ENCODE results near the gene SAMHD1. TPM values are rescaled to one million over a fixed set of nuclear protein-coding genes. Genes with fewer than 3 reads are reported as not detected.

Gene SAMHD1
- total RNA-seq, 1 experiment from 2014 or later, result 63.0 TPM

- Mint-ChIP-seq H3K9me3 (ENCODE audit: unreplicated experiment) (no peaks in the 10 kb centered on the region), H3K36me3 (ENCODE audit: insufficient read depth, unreplicated experiment) (peaks cover 7% of the 10 kb centered on the region), H3K4me3 (ENCODE audit: unreplicated experiment) (peak overlapping the region; percentile 50), H3K4me1 (ENCODE audit: low read depth, unreplicated experiment) (peaks cover 13% of the 10 kb centered on the region), H3K27ac (ENCODE audit: unreplicated experiment) (no peak overlapping the region), H3K27me3 (ENCODE audit: insufficient read depth, unreplicated experiment) (no peaks in the 10 kb centered on the region)
- no peaks in the 10 kb centered on the region for H3K27me3 ChIP-seq (replicated peaks; ENCODE audit: control insufficient read depth, insufficient read depth, low read length)
- H3K4me1 ChIP-seq, result peaks cover 16% of the 10 kb centered on the region
- no peaks in the 10 kb centered on the region for H3K9me3 ChIP-seq
- POLR2A ChIA-PET, result no interaction called here
- no peak for TF ChIP-seq CTCF (IDR thresholded peaks at IDR 0.05; ENCODE audit: insufficient read depth in 1 of 2, low read depth in 1 of 2, low read length in 1 of 2, severe bottlenecking in 1 of 2, unreplicated experiment in 1 of 2)
- no peak overlapping the region for H3K4me3 ChIP-seq (ENCODE audit: low read depth, low read length)
- DNase-seq, result no peak
- CTCF ChIA-PET, result interaction anchor here (0.6 to 1.5 kb wide), 4 partner anchors 14 to 87 kb away, joined by 3 to 4 read pairs (median 4); partner anchors contain the start of gene DSN1
- peaks cover 2% of the 10 kb centered on the region; the same call in 1 of the 2 replicates for H3K36me3 ChIP-seq (ENCODE audit: control insufficient read depth, insufficient read depth, low read length)
- BruUV-seq (replicated peaks), result no TSS peak
- intact Hi-C loops (cut with micrococcal nuclease; ENCODE audit: unreplicated experiment), result no loop called here
Measured at GRCh38 chr20:36860811-36861624, 90.5 kb downstream of the SAMHD1 start.

- peaks cover 12% of the 10 kb centered on the region for H3K4me1 Mint-ChIP-seq (ENCODE audit: low read depth, unreplicated experiment)
- no peak for DNase-seq
- no peaks in the 10 kb centered on the region for H3K9me3 Mint-ChIP-seq (ENCODE audit: unreplicated experiment)
- Histone ChIP-seq H3K4me3 (ENCODE audit: low read depth, low read length) (no peak overlapping the region), H3K36me3 (ENCODE audit: control insufficient read depth, insufficient read depth, low read length) (peaks cover 2% of the 10 kb centered on the region; the same call in 1 of the 2 replicates), H3K4me1 (peaks cover 16% of the 10 kb centered on the region), H3K27me3 (replicated peaks; ENCODE audit: control insufficient read depth, insufficient read depth, low read length) (no peaks in the 10 kb centered on the region), H3K9me3 (no peaks in the 10 kb centered on the region)
- CTCF ChIA-PET, result interaction anchor here (1.5 kb wide), 2 partner anchors 13 to 87 kb away, joined by 3 to 4 read pairs; partner anchors contain the start of gene DSN1
- no peak overlapping the region for H3K27ac Mint-ChIP-seq (ENCODE audit: unreplicated experiment)
- BruUV-seq (replicated peaks), result no TSS peak
- no peak for TF ChIP-seq CTCF (IDR thresholded peaks at IDR 0.05; ENCODE audit: insufficient read depth in 1 of 2, low read depth in 1 of 2, low read length in 1 of 2, severe bottlenecking in 1 of 2, unreplicated experiment in 1 of 2)
- peaks cover 7% of the 10 kb centered on the region for H3K36me3 Mint-ChIP-seq (ENCODE audit: insufficient read depth, unreplicated experiment)
- intact Hi-C loops (cut with micrococcal nuclease; ENCODE audit: unreplicated experiment), result no loop called here
- H3K27me3 Mint-ChIP-seq (ENCODE audit: insufficient read depth, unreplicated experiment), result no peaks in the 10 kb centered on the region
- POLR2A ChIA-PET, result no interaction called here
- H3K4me3 Mint-ChIP-seq (ENCODE audit: unreplicated experiment), result no peak overlapping the region
Measured at GRCh38 chr20:36860339-36860738, 91.2 kb downstream of the SAMHD1 start.

GRCh38 chr20:36859700-36860330 lies 91.7 kb downstream of the SAMHD1 start:
- Histone ChIP-seq H3K36me3 (ENCODE audit: control insufficient read depth, insufficient read depth, low read length) (peaks cover 2% of the 10 kb centered on the region; the same call in 1 of the 2 replicates), H3K9me3 (no peaks in the 10 kb centered on the region), H3K27me3 (replicated peaks; ENCODE audit: control insufficient read depth, insufficient read depth, low read length) (no peaks in the 10 kb centered on the region), H3K4me1 (peaks cover 16% of the 10 kb centered on the region), H3K4me3 (ENCODE audit: low read depth, low read length) (no peak overlapping the region)
- TSS peak; percentile 18 for BruUV-seq (replicated peaks)
- no peak for DNase-seq
- Mint-ChIP-seq H3K27ac (ENCODE audit: unreplicated experiment) (no peak overlapping the region), H3K9me3 (ENCODE audit: unreplicated experiment) (no peaks in the 10 kb centered on the region), H3K27me3 (ENCODE audit: insufficient read depth, unreplicated experiment) (no peaks in the 10 kb centered on the region), H3K4me3 (ENCODE audit: unreplicated experiment) (no peak overlapping the region), H3K36me3 (ENCODE audit: insufficient read depth, unreplicated experiment) (peaks cover 2% of the 10 kb centered on the region), H3K4me1 (ENCODE audit: low read depth, unreplicated experiment) (peaks cover 7% of the 10 kb centered on the region)
- TF ChIP-seq CTCF (IDR thresholded peaks at IDR 0.05; ENCODE audit: insufficient read depth in 1 of 2, low read depth in 1 of 2, low read length in 1 of 2, severe bottlenecking in 1 of 2, unreplicated experiment in 1 of 2), result no peak
- ChIA-PET CTCF (interaction anchor here (1.1 kb wide), 1 partner anchor 27 kb away, joined by 5 read pairs; no protein-coding TSS in a partner anchor), POLR2A (no interaction called here)
- intact Hi-C loops (cut with micrococcal nuclease; ENCODE audit: unreplicated experiment), result no loop called here

Data from Caco-2 (cell line).